Neuronal stem cell (in vitro differentiated cells): Measurements from ENCODE around the gene STARD9.
"Not testable (repeated sequence)": the region's sequence is repeated elsewhere in the genome, so short reads cannot be mapped to it uniquely, and the experiment has no call there.

ENCODE experiments used
- DNase-seq: peaks from one replicate; pipeline ENCODE4 v3.0.0-alpha.2; 2013; ENCODE audit warnings: low spot score
- H2AFZ ChIP-seq: one replicate; pipeline ENCODE4 v1.6.1; 2013; ENCODE audit warnings: mild to moderate bottlenecking, low read length, inconsistent platforms
- H2AK5ac ChIP-seq: 2 replicates; pipeline ENCODE4 v1.6.1; 2013; ENCODE audit warnings: low read depth, mild to moderate bottlenecking, inconsistent platforms, low read length, moderate library complexity, mixed read lengths
- H2BK120ac ChIP-seq: 2 replicates; pipeline ENCODE4 v1.6.1; 2013; ENCODE audit warnings: low read depth, mild to moderate bottlenecking, inconsistent platforms, low read length, moderate library complexity, mixed read lengths
- H2BK12ac ChIP-seq: one replicate; pipeline ENCODE4 v1.6.1; 2013; ENCODE audit warnings: low read length, inconsistent platforms
- H2BK15ac ChIP-seq: 2 replicates; pipeline ENCODE4 v1.6.1; 2013; ENCODE audit warnings: mild to moderate bottlenecking, low read length, inconsistent platforms, mixed read lengths
- H2BK5ac ChIP-seq: one replicate; pipeline ENCODE4 v1.6.1; 2013; ENCODE audit warnings: inconsistent platforms, mild to moderate bottlenecking, low read length, moderate library complexity
- H3K14ac ChIP-seq: one replicate; pipeline ENCODE4 v1.6.1; 2013; ENCODE audit warnings: low read length, inconsistent platforms
- H3K18ac ChIP-seq: 2 replicates; pipeline ENCODE4 v1.6.1; 2013; ENCODE audit warnings: low read length, inconsistent platforms
- H3K23ac ChIP-seq: 2 replicates; pipeline ENCODE4 v1.6.1; 2013; ENCODE audit warnings: low read depth, mild to moderate bottlenecking, mixed read lengths, low read length, inconsistent platforms; ENCODE audit not compliant: poor library complexity
- H3K27ac ChIP-seq: replicated peaks from 3 replicates; pipeline ENCODE4 v1.5.1; 2013; ENCODE audit warnings: low read length, inconsistent platforms
- H3K27me3 ChIP-seq, 3 experiments: 2 replicates each; pipeline ENCODE4 v1.6.1; 2013; ENCODE audit warnings: low read length in 3 of 3, mild to moderate bottlenecking in 2 of 3, inconsistent platforms in 1 of 3, low read depth in 1 of 3, mixed read lengths in 1 of 3, moderate library complexity in 1 of 3; ENCODE audit not compliant: control insufficient read depth in 3 of 3, insufficient read depth in 3 of 3
- H3K36me3 ChIP-seq, 2 donors: replicated peaks in 1 of 2; 2 replicates each; pipeline ENCODE4 v1.6.1; 2013; ENCODE audit warnings: low read length in 2 of 2; ENCODE audit not compliant: control insufficient read depth in 2 of 2, insufficient read depth in 2 of 2
- H3K4ac ChIP-seq: 2 replicates; pipeline ENCODE4 v1.6.1; 2013; ENCODE audit warnings: inconsistent platforms, mild to moderate bottlenecking, low read length, moderate library complexity
- H3K4me1 ChIP-seq, 2 donors: 1 replicate in 1 of 2; 2 replicates in 1 of 2; pipeline ENCODE4 v1.6.1; 2013; ENCODE audit warnings: low read length in 2 of 2, low read depth in 1 of 2; ENCODE audit not compliant: control insufficient read depth in 2 of 2, insufficient read depth in 1 of 2
- H3K4me2 ChIP-seq: one replicate; pipeline ENCODE4 v1.6.1; 2013; ENCODE audit warnings: mild to moderate bottlenecking, low read length, inconsistent platforms; ENCODE audit not compliant: insufficient read depth, poor library complexity, severe bottlenecking
- H3K4me3 ChIP-seq, 2 donors: 2 replicates each; pipeline ENCODE4 v1.5.1; 2013; ENCODE audit warnings: low read length in 2 of 2, mild to moderate bottlenecking in 2 of 2, inconsistent platforms in 1 of 2, moderate library complexity in 1 of 2
- H3K79me1 ChIP-seq: one replicate; pipeline ENCODE4 v1.6.1; 2013; ENCODE audit warnings: low read depth, mild to moderate bottlenecking, inconsistent platforms, low read length, moderate library complexity
- H3K9ac ChIP-seq: one replicate; pipeline ENCODE4 v1.6.1; 2013; ENCODE audit warnings: mild to moderate bottlenecking, low read depth, low read length, inconsistent platforms; ENCODE audit not compliant: poor library complexity
- H3K9me3 ChIP-seq, 2 donors: replicated peaks in 1 of 2; 2 replicates each; pipeline versions ENCODE3 to v1.6.1; 2013; ENCODE audit warnings: low read length in 2 of 2, mild to moderate bottlenecking in 2 of 2, inconsistent platforms in 1 of 2, low read depth in 1 of 2, mixed read lengths in 1 of 2, moderate library complexity in 1 of 2; ENCODE audit not compliant: control insufficient read depth in 2 of 2, insufficient read depth in 1 of 2
- H4K8ac ChIP-seq: one replicate; pipeline ENCODE4 v1.6.1; 2013; ENCODE audit warnings: low read depth, mild to moderate bottlenecking, inconsistent platforms, low read length, moderate library complexity
- H4K91ac ChIP-seq: one replicate; pipeline ENCODE4 v1.6.1; 2013; ENCODE audit warnings: low read length, low read depth, mild to moderate bottlenecking, inconsistent platforms; ENCODE audit not compliant: poor library complexity
- WGBS, 2 donors: extraction: QIAGEN DNeasy Blood & Tissue Kit; methylation state at CpG; one replicate each; pipeline ENCODE4 v1.1.7; 2013; ENCODE audit warnings: missing lambda C conversion rate in 2 of 2, mixed read lengths in 1 of 2; ENCODE audit not compliant: insufficient read length in 2 of 2, insufficient replicate concordance in 1 of 2; ENCODE audit errors: extremely low coverage in 2 of 2; 5-methylcytosine and 5-hydroxymethylcytosine counted together

Gene STARD9

GRCh38 chr15:42553554-42553953 lies 21.9 kb upstream of the STARD9 start:
- Histone ChIP-seq H3K4me1 (peaks cover 0 to 4% of the 10 kb centered on the region in 2 donors), H2BK15ac (no peak overlapping the region), H2BK5ac (no peak overlapping the region), H3K27me3 (no peaks in the 10 kb centered on the region), H2AK5ac (no peak overlapping the region), H3K18ac (no peak overlapping the region), H4K91ac (no peak overlapping the region), H4K8ac (no peak overlapping the region), H3K4ac (no peak overlapping the region), H2AFZ (no peak overlapping the region), H3K79me1 (peaks cover 5% of the 10 kb centered on the region), H3K27ac (no peak overlapping the region), H3K9ac (no peak overlapping the region), H3K4me2 (no peak overlapping the region), H3K9me3 (no peaks in the 10 kb centered on the region), H3K36me3 (peaks cover 0 to 36% of the 10 kb centered on the region in 2 donors), H3K23ac (no peak overlapping the region), H2BK12ac (no peak overlapping the region), H3K4me3 (no peak overlapping the region), H2BK120ac (no peak overlapping the region), H3K14ac (no peak overlapping the region)
- DNase-seq, result no peak
- no CpG with 5 or more reads among the region's 1 CpG for WGBS, 2 donors

- H2BK5ac ChIP-seq, H3K4ac ChIP-seq, H3K18ac ChIP-seq, H2AK5ac ChIP-seq, H2BK15ac ChIP-seq, H3K79me1 ChIP-seq, H3K9ac ChIP-seq, H3K9me3 ChIP-seq, H3K27me3 ChIP-seq, H2BK12ac ChIP-seq, DNase-seq, H4K8ac ChIP-seq, H3K27ac ChIP-seq, H3K4me1 ChIP-seq, H3K4me3 ChIP-seq, H3K4me2 ChIP-seq, H2AFZ ChIP-seq, H3K23ac ChIP-seq, H2BK120ac ChIP-seq, H4K91ac ChIP-seq, H3K14ac ChIP-seq: not testable (repeated sequence)
- peaks cover 0 to 57% of the 10 kb centered on the region in 2 donors for H3K36me3 ChIP-seq
- WGBS, 2 donors, result no CpG with 5 or more reads among the region's 12 CpGs
Measured at GRCh38 chr15:42556550-42557207, 18.7 kb upstream of the STARD9 start.

- no peak overlapping the region for H3K27ac ChIP-seq
- H3K23ac ChIP-seq, result no peak overlapping the region
- no peaks in the 10 kb centered on the region for H3K4me1 ChIP-seq
- H2AFZ ChIP-seq, result no peak overlapping the region
- WGBS, 2 donors, result no CpG with 5 or more reads among the region's 3 CpGs
- DNase-seq, result no peak
- no peak overlapping the region for H2BK120ac ChIP-seq
- H2BK15ac ChIP-seq, result no peak overlapping the region
- no peaks in the 10 kb centered on the region for H3K9me3 ChIP-seq
- H4K8ac ChIP-seq, result no peak overlapping the region
- no peak overlapping the region for H3K14ac ChIP-seq
- H4K91ac ChIP-seq, result no peak overlapping the region
- no peak overlapping the region for H2BK5ac ChIP-seq
- no peak overlapping the region for H2BK12ac ChIP-seq
- H3K36me3 ChIP-seq, result peaks cover 2 to 64% of the 10 kb centered on the region in 2 donors
- no peak overlapping the region for H3K18ac ChIP-seq
- H2AK5ac ChIP-seq, result no peak overlapping the region
- peaks cover 5% of the 10 kb centered on the region for H3K79me1 ChIP-seq
- H3K4me2 ChIP-seq, result no peak overlapping the region
- H3K4me3 ChIP-seq, result no peak overlapping the region
- no peaks in the 10 kb centered on the region for H3K27me3 ChIP-seq
- no peak overlapping the region for H3K4ac ChIP-seq
- H3K9ac ChIP-seq, result no peak overlapping the region
Measured at GRCh38 chr15:42558739-42559138, 16.7 kb upstream of the STARD9 start.

GRCh38 chr15:42576040-42576594 lies 711 bp downstream of the STARD9 start:
- Histone ChIP-seq H3K79me1 (no peaks in the 10 kb centered on the region), H3K27me3 (peaks cover 0 to 3% (median 0%) of the 10 kb centered on the region in 3 experiments), H3K4me1 (peaks cover 4 to 11% of the 10 kb centered on the region in 2 donors), H2BK12ac (peak overlapping the region; percentile 75), H3K9me3 (peaks cover 0 to 5% of the 10 kb centered on the region in 2 donors), H3K4me2 (peak overlapping the region; percentile 89), H3K18ac (peak overlapping the region; percentile 98), H4K8ac (no peak overlapping the region), H2AK5ac (peak overlapping the region; percentile 28), H4K91ac (peak overlapping the region; percentile 9), H2AFZ (peak overlapping the region; percentile 98), H3K9ac (peak overlapping the region; percentile 89), H3K36me3 (no peaks in the 10 kb centered on the region), H3K4me3 (peak overlapping the region; percentile 84 to 94), H2BK15ac (peak overlapping the region; percentile 75), H3K14ac (no peak overlapping the region), H3K27ac (no peak overlapping the region), H2BK120ac (no peak overlapping the region), H2BK5ac (peak overlapping the region; percentile 95), H3K23ac (peak overlapping the region; percentile 96), H3K4ac (no peak overlapping the region)
- no peak for DNase-seq
- no CpG with 5 or more reads among the region's 16 CpGs for WGBS, 2 donors
